Mucosa of descending colon (tissue), 3 donors: ENCODE data around the gene CEMIP. TPM values are rescaled to one million over a fixed set of nuclear protein-coding genes. Genes with fewer than 3 reads are reported as not detected.

Experiments
- ATAC-seq: fragments of 200-7000 bp; cut with Tn5 transposase; one replicate; pipeline ENCODE4 v1.9.1; 2020; ENCODE audit warnings: mild to moderate bottlenecking, moderate library complexity
- DNase-seq, 3 donors: peaks; one replicate each; pipeline ENCODE4 v3.0.0-alpha.2; 2020
- H3K36me3 ChIP-seq: fragments of 200-600 bp; one replicate; pipeline ENCODE4 v1.8.0; 2021; ENCODE audit warnings: low read depth, mild to moderate bottlenecking
- H3K4me1 ChIP-seq: fragments of 200-600 bp; one replicate; pipeline ENCODE4 v1.8.0; 2021; ENCODE audit warnings: low read depth, mild to moderate bottlenecking
- H3K4me3 ChIP-seq: fragments of 200-600 bp; one replicate; pipeline ENCODE4 v1.8.0; 2021; ENCODE audit warnings: mild to moderate bottlenecking
- H3K9me3 ChIP-seq: fragments of 200-600 bp; one replicate; pipeline ENCODE4 v1.8.0; 2021; ENCODE audit warnings: mild to moderate bottlenecking
- CTCF ChIP-seq: fragments of 200-600 bp; IDR thresholded peaks from one replicate; pipeline ENCODE4 v1.8.0; 2022; ENCODE audit warnings: antibody characterized with exemption, mild to moderate bottlenecking
- intact Hi-C, 2 donors: fragments of 100-400 bp; cut with DNase I in 1 of 2; cut with micrococcal nuclease in 1 of 2; formaldehyde crosslinking; loops; one replicate each; pipeline versions ENCODE4 v1.11.0 to v1.11.1; 2022; cut with DNase I, micrococcal nuclease
- total RNA-seq, 3 donors: library from RNA; stranded (reverse); fragmentation: NEBNext Ultra II Directional in 2 of 3; extraction: Animal tissue kit (Norgen Biotek cat#: 25700) in 2 of 3; gene quantifications; one replicate each; pipeline versions ENCODE4 v1.2.1 to v1.2.4, GENCODE V29; 2021 to 2023
- donor health status: DM: no; HTN: no; CAD: no; lungs with moderate emphysema.
- donor health status: DM: no; HTN: no; CAD: no.
- donor health status: DM: no; HTN: yes; CAD: no.

The CEMIP gene
- total RNA-seq, 3 donors from 2014 or later, result 0.63 to 2.2 (median 1.4) TPM

GRCh38 chr15:80937718-80938117 lies 158.5 kb downstream of the CEMIP start:
- H3K36me3 ChIP-seq, result no peaks in the 10 kb centered on the region
- H3K4me1 ChIP-seq, result no peaks in the 10 kb centered on the region
- intact Hi-C loops, result no loop called here
- TF ChIP-seq CTCF, result no peak
- DNase-seq, result no peak
- no peaks in the 10 kb centered on the region for H3K9me3 ChIP-seq
- ATAC-seq, result no peak
- H3K4me3 ChIP-seq, result no peak overlapping the region

GRCh38 chr15:80939216-80939615 lies 160.0 kb downstream of the CEMIP start:
- no peaks in the 10 kb centered on the region for H3K36me3 ChIP-seq
- ATAC-seq, result no peak
- no peak overlapping the region for H3K4me3 ChIP-seq
- no peaks in the 10 kb centered on the region for H3K4me1 ChIP-seq
- TF ChIP-seq CTCF, result no peak
- intact Hi-C loops, result no loop called here
- H3K9me3 ChIP-seq, result no peaks in the 10 kb centered on the region
- no peak for DNase-seq

- ATAC-seq, result no peak
- Histone ChIP-seq H3K9me3 (no peaks in the 10 kb centered on the region), H3K36me3 (no peaks in the 10 kb centered on the region), H3K4me1 (no peaks in the 10 kb centered on the region), H3K4me3 (no peak overlapping the region)
- intact Hi-C loops, result no loop called here
- no peak for TF ChIP-seq CTCF
- no peak for DNase-seq
These were observed 161.2 kb downstream of the CEMIP start for GRCh38 chr15:80940331-80940730.

GRCh38 chr15:80940851-80941250 lies 161.7 kb downstream of the CEMIP start:
- no peaks in the 10 kb centered on the region for H3K9me3 ChIP-seq
- no peaks in the 10 kb centered on the region for H3K36me3 ChIP-seq
- H3K4me1 ChIP-seq, result no peaks in the 10 kb centered on the region
- no peak for DNase-seq
- no peak for TF ChIP-seq CTCF
- no peak overlapping the region for H3K4me3 ChIP-seq
- no peak for ATAC-seq
- intact Hi-C loops, result no loop called here

- DNase-seq, result no peak
- no peaks in the 10 kb centered on the region for H3K36me3 ChIP-seq
These were observed 163.1 kb downstream of the CEMIP start for GRCh38 chr15:80942266-80942665.

More at GRCh38 chr15:80942266-80942665, 163.1 kb downstream of the CEMIP start:
- no peaks in the 10 kb centered on the region for H3K9me3 ChIP-seq
- no peaks in the 10 kb centered on the region for H3K4me1 ChIP-seq
- no peak overlapping the region for H3K4me3 ChIP-seq
- no peak for ATAC-seq
- intact Hi-C loops, result no loop called here
- no peak for TF ChIP-seq CTCF
